HL-60 (cell line): ENCODE results near the gene TUBB2A.
"Not testable (repeated sequence)": the region's sequence is repeated elsewhere in the genome, so short reads cannot be mapped to it uniquely, and the experiment has no call there.

ENCODE experiments used
- DNase-seq, 2 experiments: peaks; one replicate each; pipeline ENCODE4 v3.0.0-alpha.2; 2010 to 2020; ENCODE audit warnings: low read depth in 1 of 2, low spot score in 1 of 2
- H3K27ac ChIP-seq: fragments of 250-450 bp; sonication (Bioruptor Pico); replicated peaks from 2 replicates; pipeline ENCODE4 v1.5.1; 2020; ENCODE audit warnings: mild to moderate bottlenecking, moderate library complexity
- H3K27me3 ChIP-seq: fragments of 250-450 bp; sonication (Bioruptor Pico); 2 replicates; pipeline ENCODE4 v1.5.1; 2021; ENCODE audit warnings: mild to moderate bottlenecking, moderate library complexity; ENCODE audit not compliant: insufficient read depth, poor library complexity, severe bottlenecking
- H3K4me3 ChIP-seq: replicated peaks from 2 replicates; pipeline ENCODE4 v1.5.1; 2011; ENCODE audit warnings: mild to moderate bottlenecking, control low read depth, low read length; ENCODE audit not compliant: insufficient read depth
- CTCF ChIP-seq: IDR thresholded peaks from one replicate; pipeline ENCODE4 v1.5.1; 2011; ENCODE audit warnings: low read length, control low read depth, inconsistent platforms; ENCODE audit not compliant: insufficient read depth
- GABPA ChIP-seq: IDR thresholded peaks from 2 replicates; pipeline ENCODE4 v1.6.1; 2012; ENCODE audit warnings: low read depth
- POLR2AphosphoS5 ChIP-seq: IDR thresholded peaks from 2 replicates; pipeline ENCODE4 v1.6.1; 2012; ENCODE audit warnings: low read depth
- SPI1 ChIP-seq: IDR thresholded peaks from 2 replicates; pipeline ENCODE4 v1.6.1; 2012; ENCODE audit warnings: low read depth, mild to moderate bottlenecking, borderline replicate concordance
- TF ChIP-seq, protein P1 (sequence below): IDR thresholded peaks from 2 replicates; pipeline ENCODE4 v1.6.1; 2012; ENCODE audit warnings: low read depth; ENCODE audit not compliant: insufficient replicate concordance

The TUBB2A gene

GRCh38 chr6:3140201-3140600, 17.1 kb downstream of the TUBB2A start:
- no peak overlapping the region for H3K4me3 ChIP-seq
- H3K27me3 ChIP-seq = no peaks in the 10 kb centered on the region
- no peak overlapping the region for H3K27ac ChIP-seq
- no peak for DNase-seq
- TF ChIP-seq SPI1 (no peak), GABPA (no peak)
- TF ChIP-seq, protein P1, sequence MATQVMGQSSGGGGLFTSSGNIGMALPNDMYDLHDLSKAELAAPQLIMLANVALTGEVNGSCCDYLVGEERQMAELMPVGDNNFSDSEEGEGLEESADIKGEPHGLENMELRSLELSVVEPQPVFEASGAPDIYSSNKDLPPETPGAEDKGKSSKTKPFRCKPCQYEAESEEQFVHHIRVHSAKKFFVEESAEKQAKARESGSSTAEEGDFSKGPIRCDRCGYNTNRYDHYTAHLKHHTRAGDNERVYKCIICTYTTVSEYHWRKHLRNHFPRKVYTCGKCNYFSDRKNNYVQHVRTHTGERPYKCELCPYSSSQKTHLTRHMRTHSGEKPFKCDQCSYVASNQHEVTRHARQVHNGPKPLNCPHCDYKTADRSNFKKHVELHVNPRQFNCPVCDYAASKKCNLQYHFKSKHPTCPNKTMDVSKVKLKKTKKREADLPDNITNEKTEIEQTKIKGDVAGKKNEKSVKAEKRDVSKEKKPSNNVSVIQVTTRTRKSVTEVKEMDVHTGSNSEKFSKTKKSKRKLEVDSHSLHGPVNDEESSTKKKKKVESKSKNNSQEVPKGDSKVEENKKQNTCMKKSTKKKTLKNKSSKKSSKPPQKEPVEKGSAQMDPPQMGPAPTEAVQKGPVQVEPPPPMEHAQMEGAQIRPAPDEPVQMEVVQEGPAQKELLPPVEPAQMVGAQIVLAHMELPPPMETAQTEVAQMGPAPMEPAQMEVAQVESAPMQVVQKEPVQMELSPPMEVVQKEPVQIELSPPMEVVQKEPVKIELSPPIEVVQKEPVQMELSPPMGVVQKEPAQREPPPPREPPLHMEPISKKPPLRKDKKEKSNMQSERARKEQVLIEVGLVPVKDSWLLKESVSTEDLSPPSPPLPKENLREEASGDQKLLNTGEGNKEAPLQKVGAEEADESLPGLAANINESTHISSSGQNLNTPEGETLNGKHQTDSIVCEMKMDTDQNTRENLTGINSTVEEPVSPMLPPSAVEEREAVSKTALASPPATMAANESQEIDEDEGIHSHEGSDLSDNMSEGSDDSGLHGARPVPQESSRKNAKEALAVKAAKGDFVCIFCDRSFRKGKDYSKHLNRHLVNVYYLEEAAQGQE = no peak

DNA sequence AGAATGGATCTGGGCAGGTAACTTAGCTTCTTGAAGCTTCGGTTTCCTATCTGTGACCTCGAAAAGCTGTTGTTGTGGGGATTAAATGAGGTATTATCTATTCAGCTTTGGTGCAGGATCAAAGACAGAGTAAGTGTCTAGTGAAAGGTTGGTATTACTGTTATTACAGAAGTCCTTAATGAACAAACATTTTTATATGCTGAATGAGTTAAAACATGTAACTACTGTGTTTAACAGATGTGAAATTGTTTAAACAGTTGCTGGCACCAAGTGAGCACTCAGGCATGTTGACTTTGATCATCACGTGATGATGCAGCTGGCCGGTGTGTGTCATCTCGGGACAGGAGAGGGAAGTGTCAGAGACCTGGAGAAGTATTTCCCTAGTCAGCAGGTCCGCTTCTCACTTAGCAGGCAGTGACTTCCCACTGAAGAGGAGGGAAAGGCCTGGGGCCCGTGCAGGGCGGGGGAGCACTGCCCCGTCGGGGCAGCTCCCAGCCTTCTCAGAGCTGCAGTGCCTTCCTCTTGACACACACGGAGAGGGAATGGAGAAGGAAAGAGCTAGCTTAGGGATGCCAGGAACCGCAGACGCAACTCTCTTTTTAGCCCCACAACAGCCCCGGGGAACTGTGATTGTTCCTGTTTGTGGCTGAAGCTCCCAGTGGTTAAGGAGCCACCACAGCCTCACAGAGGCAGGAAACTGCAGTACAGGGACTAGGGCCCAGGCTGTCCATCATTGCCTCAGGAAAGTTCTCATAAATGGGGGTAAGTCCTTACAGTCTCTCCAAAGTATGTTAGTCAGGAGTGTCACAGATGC, 18.0 kb downstream of the TUBB2A start:
- TF ChIP-seq GABPA = no peak
- TF ChIP-seq SPI1 = peak; percentile 46; the same call in 1 of the 2 replicates
- DNase-seq = peak; percentile 79
- no peak overlapping the region for H3K27ac ChIP-seq

GRCh38 chr6:3138341-3138740, 19.0 kb downstream of the TUBB2A start:
- no peak overlapping the region for H3K4me3 ChIP-seq
- TF ChIP-seq CTCF (no peak), POLR2AphosphoS5 (no peak), GABPA (no peak), SPI1 (no peak)
- TF ChIP-seq, protein P1 = no peak
- DNase-seq = no peak
- H3K27ac ChIP-seq = no peak overlapping the region
- no peaks in the 10 kb centered on the region for H3K27me3 ChIP-seq

More for the DNA sequence above, 18.0 kb downstream of the TUBB2A start:
- Histone ChIP-seq H3K4me3 (no peak overlapping the region), H3K27me3 (no peaks in the 10 kb centered on the region)

DNA sequence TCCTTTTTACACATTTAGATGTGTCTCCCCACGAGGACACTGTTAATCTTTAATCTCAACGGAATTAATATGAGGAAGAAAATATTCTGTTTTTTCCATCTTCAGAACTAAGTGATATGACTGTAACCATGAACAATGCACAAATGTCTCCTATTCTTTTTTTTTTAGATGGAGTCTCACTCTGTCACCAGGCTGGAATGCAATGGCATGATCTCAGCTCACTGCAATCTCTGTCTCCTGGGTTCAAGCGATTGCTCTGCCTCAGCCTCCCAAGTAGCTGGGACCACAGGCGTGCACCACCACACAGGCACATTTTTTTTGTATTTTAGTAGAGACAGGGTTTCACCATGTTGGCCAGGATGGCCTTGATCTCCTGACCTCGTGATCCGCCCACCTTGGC, 19.5 kb downstream of the TUBB2A start:
- not testable (repeated sequence) for H3K27me3 ChIP-seq, H3K4me3 ChIP-seq, H3K27ac ChIP-seq, DNase-seq

GRCh38 chr6:3137057-3137777, 20.1 kb downstream of the TUBB2A start:
- DNase-seq = no peak
- Histone ChIP-seq H3K27ac (no peak overlapping the region), H3K27me3 (no peaks in the 10 kb centered on the region), H3K4me3 (no peak overlapping the region)
- TF ChIP-seq SPI1 (no peak), POLR2AphosphoS5 (no peak), GABPA (no peak), CTCF (no peak)
- TF ChIP-seq, protein P1 = no peak
